GM19240 (cell line): ENCODE measurements around the gene MROH9.

Experiments used
- DNase-seq: peaks from one replicate; pipeline ENCODE4 v3.0.0; 2011; ENCODE audit warnings: low spot score; ENCODE audit not compliant: insufficient read length

The MROH9 gene

GRCh38 chr1:170967042-170967910, 31.9 kb downstream of the MROH9 start:
- DNase-seq, result peak; percentile 3

GRCh38 chr1:170970256-170970655, 34.9 kb downstream of the MROH9 start:
- no peak for DNase-seq

- DNase-seq, result no peak
These were observed 43.1 kb downstream of the MROH9 start for GRCh38 chr1:170978371-170978910.

- no peak for DNase-seq
These were observed 50.1 kb downstream of the MROH9 start for GRCh38 chr1:170985406-170985805.

GRCh38 chr1:170986901-170987300, 51.6 kb downstream of the MROH9 start:
- no peak for DNase-seq

GRCh38 chr1:170987424-170987823, 52.1 kb downstream of the MROH9 start:
- DNase-seq, result no peak

- DNase-seq, result no peak
These were observed 57.8 kb downstream of the MROH9 start for GRCh38 chr1:170993151-170993550.

GRCh38 chr1:170993717-170994116, 58.4 kb downstream of the MROH9 start:
- no peak for DNase-seq

GRCh38 chr1:171014880-171015279, 79.5 kb downstream of the MROH9 start:
- no peak for DNase-seq

- no peak for DNase-seq
These were observed 82.1 kb downstream of the MROH9 start for GRCh38 chr1:171017426-171017825.

GRCh38 chr1:171019971-171020370, 84.6 kb downstream of the MROH9 start:
- no peak for DNase-seq

GRCh38 chr1:171032822-171033702, 97.7 kb downstream of the MROH9 start:
- no peak for DNase-seq

GRCh38 chr1:171037626-171038025, 102.3 kb downstream of the MROH9 start:
- no peak for DNase-seq

GRCh38 chr1:171038284-171038683, 103.0 kb downstream of the MROH9 start:
- DNase-seq, result no peak

- no peak for DNase-seq
These were observed 112.7 kb downstream of the MROH9 start for GRCh38 chr1:171048014-171048413.

- no peak for DNase-seq
These were observed 117.6 kb downstream of the MROH9 start for GRCh38 chr1:171052977-171053376.

- DNase-seq, result no peak
These were observed 120.8 kb downstream of the MROH9 start for GRCh38 chr1:171055966-171056643.

- no peak for DNase-seq
These were observed 126.2 kb downstream of the MROH9 start for GRCh38 chr1:171061425-171062143.

GRCh38 chr1:171062902-171063301, 127.6 kb downstream of the MROH9 start:
- DNase-seq, result no peak

- DNase-seq, result no peak
These were observed 139.7 kb downstream of the MROH9 start for GRCh38 chr1:171075041-171075440.

- no peak for DNase-seq
These were observed 146.0 kb downstream of the MROH9 start for GRCh38 chr1:171081314-171081753.
